ENCODE results near the gene COQ8B.

DNA sequence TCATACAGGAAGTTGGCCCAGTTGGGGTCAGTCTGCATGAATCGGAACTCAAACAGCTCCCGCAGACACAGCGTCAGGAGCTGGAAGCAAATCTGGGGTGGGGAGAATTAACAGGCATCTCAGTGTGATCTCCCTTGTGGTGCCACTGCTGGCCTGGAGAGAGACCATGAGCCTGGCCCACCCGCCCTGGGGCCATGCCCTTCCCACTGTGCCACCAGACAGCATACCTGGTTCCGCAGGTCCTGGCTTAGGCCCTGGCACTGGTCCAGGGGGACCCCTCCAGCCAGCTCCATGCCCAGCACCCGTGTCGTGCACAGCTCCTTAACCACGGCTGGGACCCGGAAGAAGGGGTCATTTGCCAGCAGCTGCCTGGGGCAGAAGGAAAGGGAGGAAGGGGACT, 16.6 kb downstream of the COQ8B start:
- no peak for TF ChIP-seq POLR2A (IDR thresholded peaks at IDR 0.05)
- TF ChIP-seq, protein P1, sequence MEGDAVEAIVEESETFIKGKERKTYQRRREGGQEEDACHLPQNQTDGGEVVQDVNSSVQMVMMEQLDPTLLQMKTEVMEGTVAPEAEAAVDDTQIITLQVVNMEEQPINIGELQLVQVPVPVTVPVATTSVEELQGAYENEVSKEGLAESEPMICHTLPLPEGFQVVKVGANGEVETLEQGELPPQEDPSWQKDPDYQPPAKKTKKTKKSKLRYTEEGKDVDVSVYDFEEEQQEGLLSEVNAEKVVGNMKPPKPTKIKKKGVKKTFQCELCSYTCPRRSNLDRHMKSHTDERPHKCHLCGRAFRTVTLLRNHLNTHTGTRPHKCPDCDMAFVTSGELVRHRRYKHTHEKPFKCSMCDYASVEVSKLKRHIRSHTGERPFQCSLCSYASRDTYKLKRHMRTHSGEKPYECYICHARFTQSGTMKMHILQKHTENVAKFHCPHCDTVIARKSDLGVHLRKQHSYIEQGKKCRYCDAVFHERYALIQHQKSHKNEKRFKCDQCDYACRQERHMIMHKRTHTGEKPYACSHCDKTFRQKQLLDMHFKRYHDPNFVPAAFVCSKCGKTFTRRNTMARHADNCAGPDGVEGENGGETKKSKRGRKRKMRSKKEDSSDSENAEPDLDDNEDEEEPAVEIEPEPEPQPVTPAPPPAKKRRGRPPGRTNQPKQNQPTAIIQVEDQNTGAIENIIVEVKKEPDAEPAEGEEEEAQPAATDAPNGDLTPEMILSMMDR (IDR thresholded peaks at IDR 0.05), result no peak
- no peak for TF ChIP-seq POLR2AphosphoS5 (IDR thresholded peaks at IDR 0.05)
- TF ChIP-seq EP300 (IDR thresholded peaks at IDR 0.05), result no peak

Measured in suprapubic skin (tissue), 4 donors.